GM23338 (cell line): ENCODE results near the gene TOLLIP. TPM values are rescaled to one million over a fixed set of nuclear protein-coding genes. Genes with fewer than 3 reads are reported as not detected.
"Not testable (repeated sequence)": the region's sequence is repeated elsewhere in the genome, so short reads cannot be mapped to it uniquely, and the experiment has no call there.

Experiments
- ATAC-seq: fragments of 200-7000 bp; cut with Tn5 transposase; 3 replicates; pipeline ENCODE4 v1.9.1; 2020
- DNase-seq: peaks from one replicate; pipeline ENCODE4 v3.0.0-alpha.2; 2015; ENCODE audit warnings: low spot score
- H2AFZ ChIP-seq: fragments of 200-600 bp; sonication (generic); 2 replicates; pipeline ENCODE4 v1.8.0; 2016; ENCODE audit warnings: antibody characterized with exemption, mild to moderate bottlenecking, moderate library complexity
- H3F3A ChIP-seq: fragments of 200-600 bp; sonication (generic); replicated peaks from 2 replicates; pipeline ENCODE4 v1.8.0; 2017; ENCODE audit warnings: antibody characterized with exemption, mixed run types, low read depth
- H3K27ac ChIP-seq: fragments of 200-600 bp; sonication (generic); 2 replicates; pipeline ENCODE4 v1.6.1; 2016; ENCODE audit warnings: low read depth
- H3K27me3 ChIP-seq: fragments of 200-600 bp; sonication (generic); 2 replicates; pipeline ENCODE4 v1.8.0; 2016; ENCODE audit warnings: mild to moderate bottlenecking, mixed run types, moderate library complexity; ENCODE audit not compliant: insufficient read depth
- H3K36me3 ChIP-seq: fragments of 200-600 bp; sonication (generic); 2 replicates; pipeline ENCODE4 v1.8.0; 2016; ENCODE audit warnings: mild to moderate bottlenecking; ENCODE audit not compliant: insufficient read depth
- H3K4me1 ChIP-seq: fragments of 200-600 bp; sonication (generic); 2 replicates; pipeline ENCODE4 v1.8.0; 2016; ENCODE audit warnings: mild to moderate bottlenecking, moderate library complexity; ENCODE audit not compliant: insufficient read depth
- H3K4me2 ChIP-seq: fragments of 200-600 bp; sonication (generic); 2 replicates; pipeline ENCODE4 v1.7.1; 2017; ENCODE audit warnings: mixed run types
- H3K4me3 ChIP-seq: fragments of 200-600 bp; sonication (generic); 2 replicates; pipeline ENCODE4 v1.6.1; 2016; ENCODE audit warnings: mixed run types
- H3K79me2 ChIP-seq: fragments of 200-600 bp; sonication (generic); replicated peaks from 2 replicates; pipeline ENCODE4 v1.8.0; 2017; ENCODE audit warnings: mild to moderate bottlenecking; ENCODE audit not compliant: insufficient read depth
- H3K9me2 ChIP-seq: fragments of 200-600 bp; sonication (generic); 2 replicates; pipeline ENCODE4 v1.8.0; 2017; ENCODE audit not compliant: insufficient read depth
- H4K20me1 ChIP-seq: fragments of 200-600 bp; sonication (generic); replicated peaks from 2 replicates; pipeline ENCODE4 v1.8.0; 2017; ENCODE audit warnings: mild to moderate bottlenecking; ENCODE audit not compliant: insufficient read depth
- H3K27ac Mint-ChIP-seq: 2 replicates; pipeline ENCODE4 v1.8.0; 2020; ENCODE audit warnings: inconsistent platforms, mild to moderate bottlenecking, moderate library complexity, mixed read lengths
- H3K27me3 Mint-ChIP-seq: 3 replicates; pipeline ENCODE4 v1.8.0; 2022; ENCODE audit warnings: low read depth, mild to moderate bottlenecking, moderate library complexity, mixed read lengths, inconsistent platforms; ENCODE audit not compliant: insufficient read depth, poor library complexity
- H3K36me3 Mint-ChIP-seq: 3 replicates; pipeline ENCODE4 v1.8.0; 2021; ENCODE audit warnings: low read depth, mild to moderate bottlenecking, inconsistent platforms, moderate library complexity, mixed read lengths
- H3K4me1 Mint-ChIP-seq: 3 replicates; pipeline ENCODE4 v1.8.0; 2020; ENCODE audit warnings: mild to moderate bottlenecking, inconsistent platforms, mixed read lengths
- H3K4me3 Mint-ChIP-seq: 3 replicates; pipeline ENCODE4 v1.8.0; 2021; ENCODE audit warnings: moderate library complexity, mild to moderate bottlenecking, inconsistent platforms, mixed read lengths
- H3K9me3 Mint-ChIP-seq: 3 replicates; pipeline ENCODE4 v1.8.0; 2020; ENCODE audit warnings: moderate library complexity, mild to moderate bottlenecking, inconsistent platforms, mixed read lengths
- CREB1 ChIP-seq: fragments of 250-450 bp; sonication (Bioruptor Pico); IDR thresholded peaks from 2 replicates; pipeline ENCODE4 v1.5.0; 2020; ENCODE audit warnings: low read depth, mild to moderate bottlenecking, moderate library complexity
- EZH2 ChIP-seq: fragments of 200-600 bp; sonication (generic); IDR thresholded peaks from one replicate; pipeline ENCODE4 v1.8.0; 2017; ENCODE audit warnings: antibody characterized with exemption, mild to moderate bottlenecking, low read depth; ENCODE audit not compliant: unreplicated experiment
- EZH2phosphoT487 ChIP-seq: fragments of 200-600 bp; sonication (generic); IDR thresholded peaks from one replicate; pipeline ENCODE4 v1.8.1; 2018; ENCODE audit warnings: antibody characterized with exemption; ENCODE audit not compliant: unreplicated experiment
- NANOG ChIP-seq: IDR thresholded peaks from 2 replicates; pipeline ENCODE4 v1.6.1; 2016; ENCODE audit warnings: antibody characterized with exemption, borderline replicate concordance
- ZNF114 ChIP-seq: fragments of 250-450 bp; sonication (Bioruptor Pico); IDR thresholded peaks from 2 replicates; pipeline ENCODE4 v1.5.0; 2020; ENCODE audit warnings: mild to moderate bottlenecking, moderate library complexity
- ZNF331 ChIP-seq: fragments of 250-450 bp; sonication (Bioruptor Pico); IDR thresholded peaks from 2 replicates; pipeline ENCODE4 v1.5.0; 2020; ENCODE audit warnings: low read depth, mild to moderate bottlenecking, moderate library complexity
- polyA plus RNA-seq: library from polyadenylated mRNA; unstranded; fragments of >200 nt; fragmentation: Nextera tagmentation; extraction: Ambion mirVana; gene quantifications from 2 replicates; pipeline ENCODE4 v1.2.1, GENCODE V29; 2016
- total RNA-seq: library from RNA; depleted of rRNA; stranded (reverse); fragments of >200 nt; shearing (Covaris generic); gene quantifications from 2 replicates; pipeline ENCODE4 v1.2.3, GENCODE V29; 2014
- TF ChIP-seq, protein P1 (sequence below): IDR thresholded peaks from 2 replicates; pipeline ENCODE4 v1.6.1; 2016; ENCODE audit warnings: antibody characterized with exemption
- TF ChIP-seq, protein P2 (sequence below), 2 experiments: fragments of 200-600 bp in 1 of 2; sonication (generic) in 1 of 2; conservative IDR thresholded peaks; 2 replicates each; pipeline versions ENCODE4 v1.5.1 to v1.6.1; 2016 to 2017; ENCODE audit warnings: antibody characterized with exemption in 2 of 2, low read depth in 2 of 2, mild to moderate bottlenecking in 2 of 2, moderate library complexity in 1 of 2

Gene TOLLIP
- total and polyA plus RNA-seq, 2 experiments from 2014 or later: 13.5 to 18.0 TPM

DNA sequence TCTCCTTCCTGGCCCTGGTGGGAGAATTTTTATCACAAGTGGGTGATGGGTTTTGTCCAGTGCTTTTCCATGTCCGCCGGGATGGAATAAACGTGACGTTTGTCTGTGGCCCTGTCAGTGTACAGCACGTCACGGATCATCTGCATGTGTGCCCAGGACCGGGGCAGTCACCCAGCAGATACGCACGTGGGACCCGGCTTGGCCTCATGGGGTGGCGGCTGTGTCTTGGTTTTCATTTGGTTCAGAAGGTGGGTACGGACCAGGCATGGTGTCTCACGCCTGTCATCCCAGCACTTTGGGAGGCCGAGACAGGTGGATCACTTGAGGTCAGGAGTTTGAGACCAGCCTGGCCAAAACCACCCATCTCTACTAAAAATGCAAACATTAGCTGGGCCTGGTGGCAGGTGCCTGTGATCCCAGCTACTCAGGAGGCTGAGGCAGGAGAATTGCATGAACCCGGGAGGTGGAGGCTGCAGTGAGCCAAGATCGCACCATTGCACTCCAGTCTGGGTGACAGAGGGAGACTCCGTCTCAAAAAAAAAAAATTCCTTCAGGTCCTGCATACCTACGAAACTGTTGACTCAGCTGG, 38.1 kb upstream of the TOLLIP start:
- H3K4me3 Mint-ChIP-seq, H3K27ac Mint-ChIP-seq, H3K27me3 Mint-ChIP-seq, H3K36me3 ChIP-seq, DNase-seq, H3K9me3 Mint-ChIP-seq, H3K9me2 ChIP-seq, H3F3A ChIP-seq, H3K4me1 Mint-ChIP-seq, H4K20me1 ChIP-seq, H3K4me1 ChIP-seq, ATAC-seq, H3K27me3 ChIP-seq, H3K27ac ChIP-seq, H2AFZ ChIP-seq, H3K4me2 ChIP-seq, H3K4me3 ChIP-seq, H3K79me2 ChIP-seq, H3K36me3 Mint-ChIP-seq: not testable (repeated sequence)

DNA sequence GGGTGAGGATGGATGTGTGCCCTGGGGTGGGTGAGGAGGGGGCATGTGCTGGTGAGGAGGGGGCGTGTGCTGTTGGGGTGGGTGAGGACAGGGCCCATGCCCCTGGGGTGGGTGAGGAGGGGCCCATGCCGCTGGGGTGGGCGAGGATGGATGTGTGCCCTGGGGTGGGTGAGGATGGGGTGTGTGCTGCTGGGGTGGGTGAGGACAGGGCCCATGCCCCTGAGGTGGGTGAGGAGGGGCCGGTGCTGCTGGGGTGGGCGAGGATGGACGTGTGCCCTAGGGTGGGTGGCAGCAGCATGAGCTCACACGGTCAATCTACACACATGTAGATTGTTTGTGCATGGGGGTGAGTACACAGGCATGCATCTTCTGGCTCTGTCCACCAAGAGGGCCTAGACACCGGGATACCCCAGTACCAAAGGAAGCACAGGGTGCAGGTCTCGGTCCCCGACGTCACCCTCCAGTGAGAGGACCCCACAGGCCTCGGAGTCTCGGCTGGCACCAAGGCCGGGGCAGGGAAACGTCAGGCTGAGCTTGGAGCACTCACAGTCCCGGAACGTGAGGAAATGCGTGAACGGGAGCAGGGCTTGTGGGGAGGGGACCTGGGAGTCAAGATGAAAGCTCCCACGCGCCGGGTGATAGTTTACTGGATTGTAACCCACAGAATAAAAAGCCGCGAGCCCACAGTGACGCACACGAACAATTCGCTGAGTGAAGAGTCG, 37.4 kb upstream of the TOLLIP start:
- no peaks in the 10 kb centered on the region for H3K36me3 ChIP-seq
- DNase-seq: no peak
- H3K36me3 Mint-ChIP-seq: no peaks in the 10 kb centered on the region

More for the DNA sequence above, 37.4 kb upstream of the TOLLIP start:
- Histone ChIP-seq H3K27me3 (no peaks in the 10 kb centered on the region), H2AFZ (no peak overlapping the region), H3F3A (no peaks in the 10 kb centered on the region), H3K4me2 (no peak overlapping the region), H3K4me3 (no peak overlapping the region), H3K27ac (no peak overlapping the region), H3K4me1 (no peaks in the 10 kb centered on the region), H3K9me2 (no peaks in the 10 kb centered on the region), H3K79me2 (no peaks in the 10 kb centered on the region), H4K20me1 (no peaks in the 10 kb centered on the region)
- H3K4me3 Mint-ChIP-seq: no peak overlapping the region
- no peak overlapping the region for H3K27ac Mint-ChIP-seq
- H3K4me1 Mint-ChIP-seq: peaks cover 5% of the 10 kb centered on the region; the same call in 2 of the 3 replicates
- TF ChIP-seq EZH2phosphoT487: no peak
- TF ChIP-seq, protein P1, sequence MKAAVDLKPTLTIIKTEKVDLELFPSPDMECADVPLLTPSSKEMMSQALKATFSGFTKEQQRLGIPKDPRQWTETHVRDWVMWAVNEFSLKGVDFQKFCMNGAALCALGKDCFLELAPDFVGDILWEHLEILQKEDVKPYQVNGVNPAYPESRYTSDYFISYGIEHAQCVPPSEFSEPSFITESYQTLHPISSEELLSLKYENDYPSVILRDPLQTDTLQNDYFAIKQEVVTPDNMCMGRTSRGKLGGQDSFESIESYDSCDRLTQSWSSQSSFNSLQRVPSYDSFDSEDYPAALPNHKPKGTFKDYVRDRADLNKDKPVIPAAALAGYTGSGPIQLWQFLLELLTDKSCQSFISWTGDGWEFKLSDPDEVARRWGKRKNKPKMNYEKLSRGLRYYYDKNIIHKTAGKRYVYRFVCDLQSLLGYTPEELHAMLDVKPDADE: no peak
- TF ChIP-seq CREB1: no peak
- TF ChIP-seq ZNF331: no peak
- TF ChIP-seq, protein P2, sequence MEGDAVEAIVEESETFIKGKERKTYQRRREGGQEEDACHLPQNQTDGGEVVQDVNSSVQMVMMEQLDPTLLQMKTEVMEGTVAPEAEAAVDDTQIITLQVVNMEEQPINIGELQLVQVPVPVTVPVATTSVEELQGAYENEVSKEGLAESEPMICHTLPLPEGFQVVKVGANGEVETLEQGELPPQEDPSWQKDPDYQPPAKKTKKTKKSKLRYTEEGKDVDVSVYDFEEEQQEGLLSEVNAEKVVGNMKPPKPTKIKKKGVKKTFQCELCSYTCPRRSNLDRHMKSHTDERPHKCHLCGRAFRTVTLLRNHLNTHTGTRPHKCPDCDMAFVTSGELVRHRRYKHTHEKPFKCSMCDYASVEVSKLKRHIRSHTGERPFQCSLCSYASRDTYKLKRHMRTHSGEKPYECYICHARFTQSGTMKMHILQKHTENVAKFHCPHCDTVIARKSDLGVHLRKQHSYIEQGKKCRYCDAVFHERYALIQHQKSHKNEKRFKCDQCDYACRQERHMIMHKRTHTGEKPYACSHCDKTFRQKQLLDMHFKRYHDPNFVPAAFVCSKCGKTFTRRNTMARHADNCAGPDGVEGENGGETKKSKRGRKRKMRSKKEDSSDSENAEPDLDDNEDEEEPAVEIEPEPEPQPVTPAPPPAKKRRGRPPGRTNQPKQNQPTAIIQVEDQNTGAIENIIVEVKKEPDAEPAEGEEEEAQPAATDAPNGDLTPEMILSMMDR (conservative IDR thresholded peaks at IDR 0.05; ENCODE audit: low read depth in 2 of 2): no peak
- TF ChIP-seq NANOG: no peak
- TF ChIP-seq EZH2: no peak
- no peak for TF ChIP-seq ZNF114
- H3K27me3 Mint-ChIP-seq: peaks cover 7% of the 10 kb centered on the region
- no peak for ATAC-seq
- H3K9me3 Mint-ChIP-seq: no peaks in the 10 kb centered on the region; the same call in 2 of the 3 replicates
